Urinary bladder (tissue), 4 donors: ENCODE results near the gene MAIP1. TPM values are rescaled to one million over a fixed set of nuclear protein-coding genes. Genes with fewer than 3 reads are reported as not detected.
A peak's percentile ranks its signal among the peaks of the same experiment; 100 is the strongest.

Experiments used
- DNase-seq: peaks from one replicate; pipeline ENCODE4 v3.0.0-alpha.2; 2015; ENCODE audit errors: extremely low spot score
- H3K27ac ChIP-seq: one replicate; pipeline ENCODE4 v1.5.1; 2013; ENCODE audit warnings: low read depth, mild to moderate bottlenecking, moderate library complexity
- H3K36me3 ChIP-seq: one replicate; pipeline ENCODE4 v1.6.1; 2013; ENCODE audit warnings: mild to moderate bottlenecking, moderate library complexity; ENCODE audit not compliant: insufficient read depth
- H3K4me1 ChIP-seq: one replicate; pipeline ENCODE4 v1.6.1; 2013; ENCODE audit warnings: mild to moderate bottlenecking, moderate library complexity; ENCODE audit not compliant: insufficient read depth
- H3K4me3 ChIP-seq: one replicate; pipeline ENCODE4 v1.5.1; 2013; ENCODE audit warnings: low read depth, low read length
- WGBS: extraction: QIAGEN DNeasy Blood & Tissue Kit; methylation state at CpG from one replicate; pipeline ENCODE4 v1.1.7; 2013; 5-methylcytosine and 5-hydroxymethylcytosine counted together
- polyA plus RNA-seq: library from polyadenylated mRNA; stranded (reverse); fragments of 200-250 nt; gene quantifications from one replicate; pipeline ENCODE4 v1.2.3, GENCODE V29; 2013
- total RNA-seq: library from RNA; depleted of rRNA; stranded (reverse); fragments of >200 nt; gene quantifications from one replicate; pipeline ENCODE4 v1.2.3, GENCODE V29; 2014
- donor health status: healthy with polysubstance abuse.
- donor health status: healthy.

MAIP1 gene
- total and polyA plus RNA-seq, 2 donors = 14.4 to 18.5 TPM

GRCh38 chr2:199928626-199929025, 26.8 kb upstream of the MAIP1 start:
- no peak for DNase-seq
- Histone ChIP-seq H3K4me3 (no peak overlapping the region), H3K27ac (no peak overlapping the region), H3K4me1 (no peaks in the 10 kb centered on the region), H3K36me3 (peaks cover 2% of the 10 kb centered on the region)

DNA sequence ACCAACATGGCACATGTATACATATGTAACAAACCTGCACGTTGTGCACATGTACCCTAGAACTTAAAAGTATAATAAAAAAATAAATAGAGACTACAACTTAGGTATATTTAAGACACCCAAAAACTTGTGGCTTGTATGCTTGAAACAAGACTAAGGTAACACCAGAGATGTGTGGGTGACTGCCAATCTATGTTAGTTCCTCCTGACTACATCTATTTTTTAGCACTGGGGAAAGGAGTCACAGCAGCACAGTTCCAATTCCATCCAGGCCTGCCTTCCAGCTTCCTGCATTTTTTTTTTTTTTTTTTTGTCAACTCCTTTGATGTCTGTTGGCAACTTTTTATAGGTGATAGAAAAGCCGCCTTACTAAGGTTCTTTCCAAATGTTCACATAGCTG, 26.1 kb upstream of the MAIP1 start:
- WGBS = 75% methylated on average over 2 of the region's 2 CpGs
- H3K4me1 ChIP-seq = no peaks in the 10 kb centered on the region
- H3K4me3 ChIP-seq = no peak overlapping the region
- H3K27ac ChIP-seq = no peak overlapping the region
- peaks cover 2% of the 10 kb centered on the region for H3K36me3 ChIP-seq
- no peak for DNase-seq

DNA sequence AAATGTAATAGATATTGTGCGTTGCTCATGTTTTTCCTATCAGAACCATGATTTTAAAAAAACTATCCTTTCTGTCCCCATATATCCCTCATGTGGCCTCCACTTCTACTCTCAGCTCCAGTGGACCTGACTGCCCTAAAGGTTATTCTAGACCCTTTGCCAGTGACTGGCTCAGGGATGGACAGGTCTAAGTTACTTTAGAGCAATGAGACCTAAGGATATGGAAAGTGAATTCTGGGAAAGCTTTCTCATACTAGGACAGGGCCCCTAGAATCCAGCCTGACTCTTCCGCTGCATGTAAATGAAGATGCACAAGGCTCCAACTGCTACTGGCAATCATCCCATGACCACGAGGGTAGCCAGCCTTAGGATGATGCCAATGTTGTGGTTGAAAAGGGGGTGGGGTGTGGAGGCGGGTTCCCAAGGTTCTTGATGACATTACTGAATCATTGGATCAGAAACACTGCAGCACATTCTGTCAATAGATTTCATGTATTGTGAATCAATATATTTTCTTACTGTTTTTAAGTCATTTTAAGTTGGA, 23.0 kb upstream of the MAIP1 start:
- DNase-seq = no peak
- Histone ChIP-seq H3K4me3 (no peak overlapping the region), H3K36me3 (no peaks in the 10 kb centered on the region), H3K27ac (no peak overlapping the region), H3K4me1 (no peaks in the 10 kb centered on the region)
- 79% methylated on average over 4 of the region's 4 CpGs for WGBS

DNA sequence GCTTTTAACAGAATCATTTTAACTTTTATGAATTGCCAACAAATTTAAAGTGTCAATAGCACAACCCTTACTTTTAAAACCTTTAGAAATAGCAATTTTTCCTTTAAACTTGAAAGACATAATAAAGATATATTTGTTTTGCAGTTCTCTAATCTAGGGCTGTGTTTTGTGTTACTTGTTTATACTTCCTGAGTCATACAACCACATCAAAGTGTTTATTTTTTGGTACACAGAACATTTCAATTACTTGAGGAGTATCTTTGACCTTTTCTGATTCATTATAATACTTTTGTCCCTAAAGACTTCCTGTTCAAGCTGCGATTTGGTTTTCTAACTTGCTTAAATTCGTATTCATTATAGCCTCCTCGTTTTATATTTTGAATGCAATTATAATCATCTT, 21.9 kb upstream of the MAIP1 start:
- Histone ChIP-seq H3K4me3 (no peak overlapping the region), H3K27ac (no peak overlapping the region), H3K36me3 (no peaks in the 10 kb centered on the region), H3K4me1 (no peaks in the 10 kb centered on the region)
- DNase-seq = no peak
- WGBS = 69% methylated on average over 3 of the region's 3 CpGs

DNA sequence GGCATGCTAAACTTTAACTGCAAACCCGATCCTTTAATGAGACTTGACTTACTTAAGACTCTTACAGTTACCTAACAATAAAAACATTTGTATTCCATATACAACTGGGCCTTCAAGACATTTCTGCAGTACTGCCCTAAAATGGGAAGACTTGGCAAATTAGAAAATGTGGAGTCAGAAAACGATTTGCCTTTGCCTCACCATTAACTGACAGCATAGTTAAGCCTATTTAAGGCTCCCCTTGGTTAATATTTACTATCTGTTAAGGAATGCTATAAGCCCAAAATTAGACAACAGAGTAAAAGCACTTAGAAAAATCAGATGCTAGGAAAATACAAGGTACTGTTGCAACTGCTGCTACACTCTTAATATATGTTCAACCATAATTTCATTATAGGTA, 18.8 kb upstream of the MAIP1 start:
- WGBS = 78% methylated on average over 2 of the region's 2 CpGs
- Histone ChIP-seq H3K27ac (no peak overlapping the region), H3K4me1 (no peaks in the 10 kb centered on the region), H3K4me3 (no peak overlapping the region), H3K36me3 (no peaks in the 10 kb centered on the region)
- no peak for DNase-seq

GRCh38 chr2:199940373-199940772, 15.0 kb upstream of the MAIP1 start:
- no peak overlapping the region for H3K27ac ChIP-seq
- no peak for DNase-seq
- no peak overlapping the region for H3K4me3 ChIP-seq
- 96% methylated on average over 2 of the region's 2 CpGs for WGBS
- H3K4me1 ChIP-seq = no peaks in the 10 kb centered on the region
- H3K36me3 ChIP-seq = no peaks in the 10 kb centered on the region

DNA sequence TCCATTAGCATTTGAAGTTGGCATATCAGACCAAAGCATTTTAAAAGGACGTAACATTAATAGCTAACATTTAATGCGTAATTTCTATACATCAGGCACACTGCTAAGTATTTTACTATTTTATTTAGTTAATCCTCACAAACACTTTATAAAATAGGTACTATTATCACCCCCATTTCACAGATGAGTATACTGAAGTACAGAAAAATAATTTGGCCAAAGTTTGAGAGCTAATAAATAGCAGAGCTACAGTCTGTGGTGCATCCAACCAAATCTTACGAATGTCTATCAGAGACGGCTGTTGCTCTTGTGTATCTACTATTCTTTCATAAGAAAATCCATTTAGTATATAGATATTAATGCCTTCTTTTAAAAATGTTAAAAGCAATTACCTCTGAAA, 12.0 kb upstream of the MAIP1 start:
- WGBS = 95% methylated on average over 4 of the region's 4 CpGs
- H3K27ac ChIP-seq = no peak overlapping the region
- no peak for DNase-seq
- no peak overlapping the region for H3K4me3 ChIP-seq
- H3K36me3 ChIP-seq = no peaks in the 10 kb centered on the region
- H3K4me1 ChIP-seq = no peaks in the 10 kb centered on the region

- DNase-seq = no peak
- WGBS = 95% methylated on average over 1 of the region's 1 CpG
- no peaks in the 10 kb centered on the region for H3K4me1 ChIP-seq
- no peak overlapping the region for H3K4me3 ChIP-seq
- no peak overlapping the region for H3K27ac ChIP-seq
- H3K36me3 ChIP-seq = no peaks in the 10 kb centered on the region
Observed at GRCh38 chr2:199946196-199946595, 9.2 kb upstream of the MAIP1 start.

GRCh38 chr2:199946836-199947235, 8.5 kb upstream of the MAIP1 start:
- Histone ChIP-seq H3K36me3 (no peaks in the 10 kb centered on the region), H3K4me3 (no peak overlapping the region), H3K27ac (no peak overlapping the region), H3K4me1 (no peaks in the 10 kb centered on the region)
- no peak for DNase-seq

- 92% methylated on average over 5 of the region's 5 CpGs for WGBS
- Histone ChIP-seq H3K27ac (no peak overlapping the region), H3K4me3 (no peak overlapping the region), H3K36me3 (no peaks in the 10 kb centered on the region), H3K4me1 (no peaks in the 10 kb centered on the region)
- DNase-seq = no peak
Observed at GRCh38 chr2:199950396-199950795, 5.0 kb upstream of the MAIP1 start.

DNA sequence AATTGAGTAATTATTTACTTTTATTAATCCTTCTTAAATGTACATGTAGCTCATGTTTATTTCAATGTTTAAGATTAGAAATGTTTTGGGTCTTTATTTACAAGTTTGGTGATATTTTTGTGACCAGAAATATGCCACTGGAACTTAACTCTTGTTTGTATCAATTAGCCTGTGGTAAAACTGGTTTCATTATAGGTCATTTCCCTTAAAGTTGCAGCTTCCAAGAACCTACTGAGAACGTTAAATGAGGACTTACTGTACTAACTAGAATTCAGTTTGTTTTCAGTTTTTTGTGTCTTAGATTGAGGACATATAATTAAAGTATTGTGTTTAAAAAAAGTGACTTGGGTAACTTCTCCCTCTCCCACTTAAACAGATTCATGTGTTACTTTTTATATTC, 4.4 kb upstream of the MAIP1 start:
- Histone ChIP-seq H3K4me3 (no peak overlapping the region), H3K27ac (no peak overlapping the region), H3K36me3 (no peaks in the 10 kb centered on the region), H3K4me1 (no peaks in the 10 kb centered on the region)
- WGBS = 70% methylated on average over 1 of the region's 1 CpG
- no peak for DNase-seq

- WGBS = under 1% methylated on average over 13 of the region's 13 CpGs
- no peaks in the 10 kb centered on the region for H3K4me1 ChIP-seq
- peaks cover 2% of the 10 kb centered on the region for H3K36me3 ChIP-seq
- H3K27ac ChIP-seq = peak overlapping the region; percentile 63
- peak overlapping the region; percentile 95 for H3K4me3 ChIP-seq
- no peak for DNase-seq
Observed at GRCh38 chr2:199955007-199955338, 409 bp upstream of the MAIP1 start.

DNA sequence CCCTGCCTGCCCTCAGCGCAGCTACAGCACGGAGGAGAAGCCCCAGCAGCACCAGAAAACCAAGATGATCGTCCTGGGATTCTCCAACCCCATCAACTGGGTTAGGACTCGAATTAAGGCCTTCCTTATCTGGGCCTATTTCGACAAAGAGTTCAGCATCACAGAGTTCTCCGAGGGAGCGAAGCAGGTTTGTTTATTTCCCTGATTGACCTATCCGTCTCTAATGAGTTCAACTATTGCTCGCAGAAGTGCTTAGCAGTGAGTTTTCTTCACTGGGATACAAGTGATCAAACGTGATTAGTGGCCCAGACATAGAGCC, 639 bp downstream of the MAIP1 start:
- Histone ChIP-seq H3K27ac (no peak overlapping the region), H3K4me1 (no peaks in the 10 kb centered on the region), H3K36me3 (peaks cover 2% of the 10 kb centered on the region), H3K4me3 (peak overlapping the region; percentile 95)
- 0% methylated on average over 10 of the region's 10 CpGs for WGBS
- no peak for DNase-seq

DNA sequence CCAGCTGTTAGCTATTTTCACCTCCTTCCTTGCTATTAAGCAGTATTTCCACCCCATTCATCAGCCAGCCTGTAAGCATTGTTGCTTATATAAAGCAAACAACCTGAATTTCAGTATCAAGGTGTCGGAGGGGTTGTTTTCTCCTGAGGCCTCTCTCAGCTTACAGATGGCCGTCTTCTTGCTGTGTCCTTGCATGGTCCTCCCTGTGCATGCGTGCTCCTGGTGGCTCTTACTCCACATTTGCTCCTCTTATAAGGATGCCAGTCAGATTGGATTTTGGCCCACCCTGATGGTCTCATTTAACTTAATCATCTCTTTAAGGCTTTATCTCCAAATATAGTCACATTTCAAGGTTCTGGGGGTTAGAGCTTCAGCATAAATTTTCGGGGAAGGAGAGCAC, 2.6 kb downstream of the MAIP1 start:
- Histone ChIP-seq H3K36me3 (peaks cover 5% of the 10 kb centered on the region), H3K27ac (no peak overlapping the region), H3K4me1 (no peaks in the 10 kb centered on the region), H3K4me3 (no peak overlapping the region)
- 89% methylated on average over 4 of the region's 4 CpGs for WGBS
- DNase-seq = no peak

GRCh38 chr2:199962203-199962602, 6.8 kb downstream of the MAIP1 start:
- H3K4me1 ChIP-seq = no peaks in the 10 kb centered on the region
- no peak for DNase-seq
- 89% methylated on average over 2 of the region's 2 CpGs for WGBS
- no peak overlapping the region for H3K27ac ChIP-seq
- H3K36me3 ChIP-seq = peaks cover 5% of the 10 kb centered on the region
- H3K4me3 ChIP-seq = no peak overlapping the region
